Prostate gland (tissue), 2 donors: ENCODE data around the gene FAM229B. TPM values are rescaled to one million over a fixed set of nuclear protein-coding genes. Genes with fewer than 3 reads are reported as not detected.

Experiments used
- DNase-seq: peaks from one replicate; pipeline ENCODE4 v3.0.0-alpha.2; 2019; ENCODE audit warnings: low spot score
- H3K27ac ChIP-seq, 2 donors: fragments of 200-600 bp; sonication (generic); 2 replicates each; pipeline ENCODE4 v1.5.1; 2017 to 2019
- H3K27me3 ChIP-seq: fragments of 200-600 bp; sonication (generic); replicated peaks from 2 replicates; pipeline ENCODE4 v1.5.1; 2019; ENCODE audit not compliant: insufficient read depth
- H3K36me3 ChIP-seq, 2 donors: fragments of 200-600 bp; sonication (generic); 1 replicate in 1 of 2; 2 replicates in 1 of 2; pipeline versions ENCODE4 v1.5.1 to v1.8.1; 2017 to 2019
- H3K4me1 ChIP-seq: fragments of 200-600 bp; sonication (generic); replicated peaks from 2 replicates; pipeline ENCODE4 v1.5.1; 2019
- H3K4me3 ChIP-seq, 2 donors: fragments of 200-600 bp; sonication (generic); 2 replicates each; pipeline ENCODE4 v1.5.1; 2017 to 2019
- H3K9me3 ChIP-seq: fragments of 200-600 bp; sonication (generic); 2 replicates; pipeline ENCODE4 v1.5.1; 2017
- POLR2A ChIP-seq: fragments of 450-650 bp; IDR thresholded peaks from one replicate; pipeline ENCODE4 v1.6.1; 2016; ENCODE audit warnings: antibody characterized with exemption, mild to moderate bottlenecking
- POLR2AphosphoS5 ChIP-seq: sonication (generic); formaldehyde crosslinking; IDR thresholded peaks from one replicate; pipeline ENCODE4 v1.6.1; 2017; ENCODE audit warnings: antibody characterized with exemption
- WGBS: methylation state at CpG from one replicate; pipeline ENCODE4 v1.1.5; 2018; 5-methylcytosine and 5-hydroxymethylcytosine counted together
- intact Hi-C: fragments of 100-400 bp; cut with DNase I; formaldehyde crosslinking; loops from one replicate; pipeline ENCODE4 v1.14.2; 2022
- total RNA-seq, 2 donors: library from RNA; depleted of rRNA; stranded (reverse); fragments of >200 nt; gene quantifications; one replicate each; pipeline ENCODE4 v1.1.0, GENCODE V29; 2016
- TF ChIP-seq, protein P1 (sequence below), 4 experiments: fragments of 200-600 bp in 2 of 4; fragments of 450-650 bp in 2 of 4; sonication (generic) in 2 of 4; IDR thresholded peaks; 1 replicate in 3 of 4; 2 replicates in 1 of 4; pipeline ENCODE4 v1.5.1; 2016 to 2019; ENCODE audit warnings: antibody characterized with exemption in 4 of 4, mild to moderate bottlenecking in 2 of 4, moderate library complexity in 2 of 4

Gene FAM229B
- total RNA-seq, 2 donors from 2014 or later = 13.7 to 32.2 TPM

GRCh38 chr6:112106562-112106961 is 19.2 kb downstream of the FAM229B start:
- Histone ChIP-seq H3K4me1 (no peaks in the 10 kb centered on the region), H3K9me3 (no peaks in the 10 kb centered on the region), H3K36me3 (no peaks in the 10 kb centered on the region), H3K27me3 (no peaks in the 10 kb centered on the region), H3K4me3 (no peak overlapping the region), H3K27ac (no peak overlapping the region)
- no peak for TF ChIP-seq POLR2AphosphoS5
- DNase-seq = no peak
- intact Hi-C loops = no loop called here
- WGBS = 72% methylated on average over 2 of the region's 2 CpGs

DNA sequence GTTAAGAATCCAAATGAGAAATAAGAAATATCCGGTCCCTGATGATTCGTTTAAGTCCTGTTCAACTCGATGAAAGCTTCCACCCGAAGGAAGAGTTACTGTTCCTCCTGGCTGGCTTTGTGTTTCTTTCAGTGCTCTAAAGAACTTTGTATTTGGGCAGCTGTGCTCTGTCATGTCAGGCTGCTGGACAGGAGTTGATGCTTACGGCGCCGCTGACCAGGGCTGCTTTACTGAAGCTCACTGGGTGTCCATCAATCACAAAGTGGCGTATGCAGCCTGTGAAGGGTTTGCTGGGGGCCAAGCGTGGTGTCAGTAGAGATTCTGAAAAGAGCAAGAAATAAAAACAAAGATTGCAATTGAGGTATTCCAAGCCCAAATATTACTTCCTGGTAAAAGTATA is 21.9 kb downstream of the FAM229B start:
- no peaks in the 10 kb centered on the region for H3K9me3 ChIP-seq
- DNase-seq = no peak
- TF ChIP-seq, protein P1, sequence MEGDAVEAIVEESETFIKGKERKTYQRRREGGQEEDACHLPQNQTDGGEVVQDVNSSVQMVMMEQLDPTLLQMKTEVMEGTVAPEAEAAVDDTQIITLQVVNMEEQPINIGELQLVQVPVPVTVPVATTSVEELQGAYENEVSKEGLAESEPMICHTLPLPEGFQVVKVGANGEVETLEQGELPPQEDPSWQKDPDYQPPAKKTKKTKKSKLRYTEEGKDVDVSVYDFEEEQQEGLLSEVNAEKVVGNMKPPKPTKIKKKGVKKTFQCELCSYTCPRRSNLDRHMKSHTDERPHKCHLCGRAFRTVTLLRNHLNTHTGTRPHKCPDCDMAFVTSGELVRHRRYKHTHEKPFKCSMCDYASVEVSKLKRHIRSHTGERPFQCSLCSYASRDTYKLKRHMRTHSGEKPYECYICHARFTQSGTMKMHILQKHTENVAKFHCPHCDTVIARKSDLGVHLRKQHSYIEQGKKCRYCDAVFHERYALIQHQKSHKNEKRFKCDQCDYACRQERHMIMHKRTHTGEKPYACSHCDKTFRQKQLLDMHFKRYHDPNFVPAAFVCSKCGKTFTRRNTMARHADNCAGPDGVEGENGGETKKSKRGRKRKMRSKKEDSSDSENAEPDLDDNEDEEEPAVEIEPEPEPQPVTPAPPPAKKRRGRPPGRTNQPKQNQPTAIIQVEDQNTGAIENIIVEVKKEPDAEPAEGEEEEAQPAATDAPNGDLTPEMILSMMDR (IDR thresholded peaks at IDR 0.05) = no peak
- TF ChIP-seq POLR2AphosphoS5 = no peak
- TF ChIP-seq POLR2A = no peak
- H3K27me3 ChIP-seq = no peaks in the 10 kb centered on the region
- no peaks in the 10 kb centered on the region for H3K36me3 ChIP-seq
- H3K27ac ChIP-seq = peak overlapping the region in 1 of 2 donors; percentile 2
- WGBS = 63% methylated on average over 9 of the region's 9 CpGs
- no peak overlapping the region for H3K4me3 ChIP-seq
- H3K4me1 ChIP-seq = no peaks in the 10 kb centered on the region
- intact Hi-C loops = no loop called here

GRCh38 chr6:112113431-112113830 is 26.0 kb downstream of the FAM229B start:
- no peaks in the 10 kb centered on the region for H3K27me3 ChIP-seq
- no peak overlapping the region for H3K27ac ChIP-seq
- no peaks in the 10 kb centered on the region for H3K9me3 ChIP-seq
- H3K36me3 ChIP-seq = no peaks in the 10 kb centered on the region
- no peak for TF ChIP-seq POLR2AphosphoS5
- TF ChIP-seq, protein P1 (IDR thresholded peaks at IDR 0.05) = no peak
- no peak for TF ChIP-seq POLR2A
- no peak for DNase-seq
- intact Hi-C loops = no loop called here
- H3K4me3 ChIP-seq = no peak overlapping the region
- WGBS = 48% methylated on average over 3 of the region's 3 CpGs
- no peaks in the 10 kb centered on the region for H3K4me1 ChIP-seq

DNA sequence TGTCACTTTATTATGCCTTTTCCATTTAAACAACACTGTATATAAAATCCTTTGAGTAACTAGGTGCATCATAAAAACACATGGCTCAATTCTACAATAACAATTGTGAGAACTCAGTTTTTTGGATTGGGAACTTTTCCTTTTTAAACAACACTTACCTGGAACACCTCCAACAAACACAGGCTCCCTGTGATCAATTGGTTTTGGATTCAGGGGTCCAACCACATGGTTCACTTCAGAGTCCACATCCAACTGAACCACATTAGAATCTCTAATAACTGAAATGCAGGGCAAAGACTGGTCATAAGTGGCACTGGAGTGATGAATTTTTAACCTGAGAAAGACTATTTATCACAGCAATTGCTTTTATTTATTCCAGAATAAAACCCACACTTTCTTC is 26.5 kb downstream of the FAM229B start:
- H3K27ac ChIP-seq = no peak overlapping the region
- H3K9me3 ChIP-seq = no peaks in the 10 kb centered on the region
- H3K36me3 ChIP-seq = no peaks in the 10 kb centered on the region
- no peak for DNase-seq
- no peaks in the 10 kb centered on the region for H3K4me1 ChIP-seq
- intact Hi-C loops = no loop called here
- no peaks in the 10 kb centered on the region for H3K27me3 ChIP-seq
- no peak for TF ChIP-seq POLR2AphosphoS5
- TF ChIP-seq, protein P1 (IDR thresholded peaks at IDR 0.05) = no peak
- TF ChIP-seq POLR2A = no peak
- no peak overlapping the region for H3K4me3 ChIP-seq

DNA sequence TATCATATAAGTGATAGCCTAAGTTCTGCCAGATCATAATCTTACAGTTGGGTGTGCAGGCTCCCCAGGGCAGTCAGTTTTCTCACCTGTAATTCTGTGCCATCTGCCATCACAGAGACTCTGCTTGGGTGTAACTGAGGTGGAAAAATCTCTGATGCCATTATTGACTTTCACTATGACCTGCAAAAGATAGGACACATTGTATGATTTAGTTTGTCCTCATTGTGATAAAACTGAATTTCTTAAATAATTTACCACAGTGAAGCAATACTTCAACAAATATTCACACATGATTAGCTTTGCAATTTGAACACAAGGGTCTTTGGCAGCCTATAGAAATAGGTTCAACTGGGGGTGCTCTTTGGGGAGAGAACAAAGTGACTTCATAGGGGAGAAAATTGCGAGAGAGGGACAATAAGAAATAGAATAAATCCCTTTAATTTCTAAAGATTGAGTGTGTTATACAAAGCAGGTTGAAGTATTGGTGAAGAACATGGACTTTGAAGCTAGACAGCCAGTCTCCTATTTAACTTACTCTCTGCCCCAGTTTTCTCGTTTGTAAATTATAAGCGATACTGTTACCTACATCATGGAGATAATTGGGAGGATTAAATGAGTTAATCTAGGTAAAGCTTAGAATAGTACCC is 27.3 kb downstream of the FAM229B start:
- H3K27ac ChIP-seq = no peak overlapping the region
- DNase-seq = no peak
- TF ChIP-seq POLR2A (no peak), POLR2AphosphoS5 (no peak)
- TF ChIP-seq, protein P1 (IDR thresholded peaks at IDR 0.05) = no peak
- no peaks in the 10 kb centered on the region for H3K4me1 ChIP-seq
- WGBS = 96% methylated on average over 3 of the region's 3 CpGs
- no peak overlapping the region for H3K4me3 ChIP-seq
- no peaks in the 10 kb centered on the region for H3K9me3 ChIP-seq
- intact Hi-C loops = no loop called here
- no peaks in the 10 kb centered on the region for H3K27me3 ChIP-seq
- no peaks in the 10 kb centered on the region for H3K36me3 ChIP-seq
